HEK293 (cell line): ENCODE data around the gene PTPRN2.

ENCODE experiments used
- CTCF ChIA-PET: fragments of 350-600 bp; formaldehyde crosslinking; extraction: SDS; loops from one replicate; lab custom pipeline; 2021; ENCODE audit warnings: antibody characterized with exemption; lab: Yijun Ruan, JAX
- POLR2A ChIA-PET: fragments of 300-600 bp; formaldehyde crosslinking; extraction: SDS; loops from one replicate; lab custom pipeline; 2020; ENCODE audit warnings: antibody characterized with exemption, inconsistent platforms; lab: Yijun Ruan, JAX
- H3K27ac ChIP-seq: fragments of 200-500 bp; sonication (Bioruptor generic); 2 replicates; pipeline ENCODE4 v1.5.1; 2014; ENCODE audit warnings: low read depth, low read length, control low read depth, inconsistent platforms; ENCODE audit errors: extremely low read depth
- H3K36me3 ChIP-seq, 2 experiments: fragments of 200-500 bp in 1 of 2; sonication (Bioruptor generic) in 1 of 2; 1 replicate in 1 of 2; 2 replicates in 1 of 2; pipeline ENCODE4 v1.5.1; 2014 to 2017; ENCODE audit warnings: inconsistent platforms in 2 of 2, low read length in 2 of 2; ENCODE audit not compliant: control insufficient read depth in 2 of 2, insufficient read depth in 1 of 2
- H3K4me1 ChIP-seq: fragments of 200-500 bp; sonication (Bioruptor generic); 2 replicates; pipeline ENCODE4 v1.5.1; 2014; ENCODE audit warnings: mild to moderate bottlenecking, low read length, inconsistent platforms; ENCODE audit not compliant: control insufficient read depth, insufficient read depth
- H3K4me3 ChIP-seq: 2 replicates; pipeline ENCODE4 v1.5.1; 2011; ENCODE audit warnings: low read depth, mild to moderate bottlenecking, control low read depth, low read length, moderate library complexity
- H3K9me3 ChIP-seq: fragments of 200-500 bp; sonication (Bioruptor generic); 2 replicates; pipeline ENCODE4 v1.5.1; 2014; ENCODE audit warnings: low read depth, low read length, inconsistent platforms; ENCODE audit not compliant: control insufficient read depth, insufficient read depth
- HOXC10 ChIP-seq: sonication (generic); formaldehyde crosslinking; IDR thresholded peaks from 2 replicates; pipeline ENCODE4 v1.8.1; 2023; ENCODE audit warnings: mild to moderate bottlenecking, missing genetic modification reagents
- KLF1 ChIP-seq: fragments of 450-650 bp; formaldehyde crosslinking; IDR thresholded peaks from 2 replicates; pipeline ENCODE4 v1.5.1; 2016; ENCODE audit warnings: missing biosample characterization, missing genetic modification characterization
- KLF16 ChIP-seq: fragments of 450-650 bp; formaldehyde crosslinking; IDR thresholded peaks from 2 replicates; pipeline ENCODE4 v1.5.1; 2017; ENCODE audit warnings: missing biosample characterization, missing genetic modification characterization
- MYNN ChIP-seq: fragments of 450-650 bp; formaldehyde crosslinking; IDR thresholded peaks from 2 replicates; pipeline ENCODE4 v1.5.1; 2016; ENCODE audit warnings: missing biosample characterization, missing genetic modification characterization, borderline replicate concordance
- SETDB1 ChIP-seq: IDR thresholded peaks from one replicate; pipeline ENCODE4 v1.6.1; 2017; ENCODE audit warnings: mild to moderate bottlenecking, low read length, moderate library complexity, mixed read lengths; ENCODE audit not compliant: insufficient read length
- ZFP3 ChIP-seq: fragments of 450-650 bp; formaldehyde crosslinking; IDR thresholded peaks from 2 replicates; pipeline ENCODE4 v1.5.1; 2016; ENCODE audit warnings: low read depth, missing biosample characterization, missing genetic modification characterization
- ZFP41 ChIP-seq: fragments of 450-650 bp; formaldehyde crosslinking; IDR thresholded peaks from 2 replicates; pipeline ENCODE4 v1.5.1; 2016; ENCODE audit warnings: missing biosample characterization, missing genetic modification characterization, borderline replicate concordance
- ZNF114 ChIP-seq: fragments of 450-650 bp; formaldehyde crosslinking; IDR thresholded peaks from 2 replicates; pipeline ENCODE4 v1.5.0; 2017; ENCODE audit warnings: missing biosample characterization, missing genetic modification characterization
- ZNF140 ChIP-seq: fragments of 450-650 bp; formaldehyde crosslinking; IDR thresholded peaks from 2 replicates; pipeline ENCODE4 v1.5.1; 2016; ENCODE audit warnings: missing biosample characterization, missing genetic modification characterization
- ZNF175 ChIP-seq: fragments of 450-650 bp; formaldehyde crosslinking; IDR thresholded peaks from 2 replicates; pipeline ENCODE4 v1.5.1; 2016; ENCODE audit warnings: missing biosample characterization, missing genetic modification characterization
- ZNF221 ChIP-seq: fragments of 450-650 bp; formaldehyde crosslinking; IDR thresholded peaks from 2 replicates; pipeline ENCODE4 v1.5.1; 2017; ENCODE audit warnings: missing biosample characterization, missing genetic modification characterization, borderline replicate concordance
- ZNF248 ChIP-seq: fragments of 450-650 bp; formaldehyde crosslinking; IDR thresholded peaks from 2 replicates; pipeline ENCODE4 v1.5.1; 2017; ENCODE audit warnings: missing biosample characterization, missing genetic modification characterization
- ZNF274 ChIP-seq, 2 experiments: fragments of 200-500 bp in 1 of 2; fragments of 450-650 bp in 1 of 2; sonication (Bioruptor generic) in 1 of 2; formaldehyde crosslinking in 1 of 2; IDR thresholded peaks; 2 replicates each; pipeline versions ENCODE4 v1.5.1 to v1.6.1; 2014 to 2016; ENCODE audit warnings: borderline replicate concordance in 1 of 2, inconsistent platforms in 1 of 2, low read length in 1 of 2, missing biosample characterization in 1 of 2, missing genetic modification characterization in 1 of 2
- ZNF292 ChIP-seq: fragments of 450-650 bp; formaldehyde crosslinking; IDR thresholded peaks from 2 replicates; pipeline ENCODE4 v1.5.1; 2016; ENCODE audit warnings: low read depth, missing biosample characterization, missing genetic modification characterization, borderline replicate concordance
- ZNF37A ChIP-seq: fragments of 450-650 bp; IDR thresholded peaks from 2 replicates; pipeline ENCODE4 v1.5.1; 2018; ENCODE audit warnings: missing biosample characterization, missing genetic modification characterization
- ZNF433 ChIP-seq: fragments of 450-650 bp; formaldehyde crosslinking; IDR thresholded peaks from 2 replicates; pipeline ENCODE4 v1.5.1; 2016; ENCODE audit warnings: missing biosample characterization, missing genetic modification characterization, low read depth
- ZNF530 ChIP-seq: fragments of 450-650 bp; formaldehyde crosslinking; IDR thresholded peaks from 2 replicates; pipeline ENCODE4 v1.5.1; 2016; ENCODE audit warnings: low read depth, missing biosample characterization, missing genetic modification characterization
- ZNF600 ChIP-seq: fragments of 450-650 bp; formaldehyde crosslinking; IDR thresholded peaks from 2 replicates; pipeline ENCODE4 v1.5.1; 2016; ENCODE audit warnings: missing biosample characterization, missing genetic modification characterization
- ZNF677 ChIP-seq: fragments of 450-650 bp; IDR thresholded peaks from 2 replicates; pipeline ENCODE4 v1.5.0; 2018; ENCODE audit warnings: missing biosample characterization, mild to moderate bottlenecking, missing genetic modification characterization, moderate library complexity
- TF ChIP-seq, protein P1 (sequence below): fragments of 450-650 bp; formaldehyde crosslinking; conservative IDR thresholded peaks from 2 replicates; pipeline ENCODE4 v1.5.1; 2016; ENCODE audit warnings: low read depth, missing biosample characterization, missing genetic modification characterization
- TF ChIP-seq, protein P2 (sequence below): fragments of 450-650 bp; formaldehyde crosslinking; IDR thresholded peaks from 2 replicates; pipeline ENCODE4 v1.5.1; 2017; ENCODE audit warnings: missing biosample characterization, missing genetic modification characterization
- TF ChIP-seq, protein P3 (sequence below): fragments of 450-650 bp; formaldehyde crosslinking; IDR thresholded peaks from 2 replicates; pipeline ENCODE4 v1.5.1; 2016; ENCODE audit warnings: missing biosample characterization, missing genetic modification characterization
- TF ChIP-seq, protein P4 (sequence below): fragments of 450-650 bp; formaldehyde crosslinking; IDR thresholded peaks from 2 replicates; pipeline ENCODE4 v1.5.1; 2016; ENCODE audit warnings: missing biosample characterization, missing genetic modification characterization
- TF ChIP-seq, protein P5 (sequence below): IDR thresholded peaks from 2 replicates; pipeline ENCODE4 v1.6.1; 2011; ENCODE audit warnings: mild to moderate bottlenecking, low read depth, low read length, borderline replicate concordance

The PTPRN2 gene

DNA sequence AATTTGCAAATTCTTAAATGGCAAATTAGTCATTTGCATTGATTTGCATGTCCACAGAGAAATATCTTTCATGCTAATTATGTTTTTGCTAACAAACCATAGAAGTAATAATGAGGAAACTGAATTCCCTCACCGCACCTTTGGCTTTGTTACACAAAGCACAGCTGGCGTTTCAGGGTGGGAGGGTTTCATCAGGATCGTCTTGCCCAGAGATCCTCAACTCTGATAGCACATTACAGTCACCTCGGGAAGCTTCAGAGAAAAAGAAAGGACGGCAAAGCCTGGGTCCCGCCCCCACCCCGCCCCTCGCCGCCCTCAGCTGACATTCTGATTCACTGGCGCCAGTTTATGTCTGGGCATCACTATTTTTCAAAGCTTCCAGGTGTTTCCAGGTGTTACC lies 119.4 kb downstream of the PTPRN2 start (continued):
- TF ChIP-seq, protein P1, sequence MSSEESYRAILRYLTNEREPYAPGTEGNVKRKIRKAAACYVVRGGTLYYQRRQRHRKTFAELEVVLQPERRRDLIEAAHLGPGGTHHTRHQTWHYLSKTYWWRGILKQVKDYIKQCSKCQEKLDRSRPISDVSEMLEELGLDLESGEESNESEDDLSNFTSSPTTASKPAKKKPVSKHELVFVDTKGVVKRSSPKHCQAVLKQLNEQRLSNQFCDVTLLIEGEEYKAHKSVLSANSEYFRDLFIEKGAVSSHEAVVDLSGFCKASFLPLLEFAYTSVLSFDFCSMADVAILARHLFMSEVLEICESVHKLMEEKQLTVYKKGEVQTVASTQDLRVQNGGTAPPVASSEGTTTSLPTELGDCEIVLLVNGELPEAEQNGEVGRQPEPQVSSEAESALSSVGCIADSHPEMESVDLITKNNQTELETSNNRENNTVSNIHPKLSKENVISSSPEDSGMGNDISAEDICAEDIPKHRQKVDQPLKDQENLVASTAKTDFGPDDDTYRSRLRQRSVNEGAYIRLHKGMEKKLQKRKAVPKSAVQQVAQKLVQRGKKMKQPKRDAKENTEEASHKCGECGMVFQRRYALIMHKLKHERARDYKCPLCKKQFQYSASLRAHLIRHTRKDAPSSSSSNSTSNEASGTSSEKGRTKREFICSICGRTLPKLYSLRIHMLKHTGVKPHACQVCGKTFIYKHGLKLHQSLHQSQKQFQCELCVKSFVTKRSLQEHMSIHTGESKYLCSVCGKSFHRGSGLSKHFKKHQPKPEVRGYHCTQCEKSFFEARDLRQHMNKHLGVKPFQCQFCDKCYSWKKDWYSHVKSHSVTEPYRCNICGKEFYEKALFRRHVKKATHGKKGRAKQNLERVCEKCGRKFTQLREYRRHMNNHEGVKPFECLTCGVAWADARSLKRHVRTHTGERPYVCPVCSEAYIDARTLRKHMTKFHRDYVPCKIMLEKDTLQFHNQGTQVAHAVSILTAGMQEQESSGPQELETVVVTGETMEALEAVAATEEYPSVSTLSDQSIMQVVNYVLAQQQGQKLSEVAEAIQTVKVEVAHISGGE = no peak
- TF ChIP-seq ZNF292 (tag by site-specific recombination) (no peak), MYNN (no peak)
- TF ChIP-seq, protein P2, sequence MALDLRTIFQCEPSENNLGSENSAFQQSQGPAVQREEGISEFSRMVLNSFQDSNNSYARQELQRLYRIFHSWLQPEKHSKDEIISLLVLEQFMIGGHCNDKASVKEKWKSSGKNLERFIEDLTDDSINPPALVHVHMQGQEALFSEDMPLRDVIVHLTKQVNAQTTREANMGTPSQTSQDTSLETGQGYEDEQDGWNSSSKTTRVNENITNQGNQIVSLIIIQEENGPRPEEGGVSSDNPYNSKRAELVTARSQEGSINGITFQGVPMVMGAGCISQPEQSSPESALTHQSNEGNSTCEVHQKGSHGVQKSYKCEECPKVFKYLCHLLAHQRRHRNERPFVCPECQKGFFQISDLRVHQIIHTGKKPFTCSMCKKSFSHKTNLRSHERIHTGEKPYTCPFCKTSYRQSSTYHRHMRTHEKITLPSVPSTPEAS (tag by site-specific recombination) = no peak

DNA sequence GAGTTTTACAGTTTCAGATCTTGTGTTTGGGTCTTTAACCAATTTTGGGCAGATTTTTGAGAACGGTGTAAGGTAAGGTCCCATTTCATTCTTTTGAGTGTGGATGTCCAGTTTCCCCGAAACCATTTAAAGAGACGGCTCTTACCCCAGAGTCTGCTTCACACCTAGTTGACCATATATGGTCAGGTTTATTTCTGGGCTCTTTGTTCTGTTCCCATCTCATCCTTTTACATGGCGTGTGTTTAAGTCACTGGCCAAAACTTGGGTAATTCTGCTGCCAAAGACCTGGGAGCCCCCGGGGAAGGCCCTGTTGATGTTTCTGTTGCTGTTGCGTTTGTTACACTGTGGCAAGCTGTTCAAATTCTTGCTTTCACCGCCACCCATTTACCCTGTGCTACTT lies 120.1 kb downstream of the PTPRN2 start:
- H3K4me1 ChIP-seq = no peaks in the 10 kb centered on the region
- CTCF ChIA-PET = interaction anchor here (0.6 kb wide), 1 partner anchor 949 kb away, joined by 3 read pairs; no protein-coding TSS in a partner anchor
- no peak overlapping the region for H3K27ac ChIP-seq
- TF ChIP-seq ZNF433 (tag by site-specific recombination) (no peak), ZNF600 (no peak), ZNF530 (tag by site-specific recombination) (no peak), ZFP3 (tag by site-specific recombination) (no peak)
- TF ChIP-seq, protein P3, sequence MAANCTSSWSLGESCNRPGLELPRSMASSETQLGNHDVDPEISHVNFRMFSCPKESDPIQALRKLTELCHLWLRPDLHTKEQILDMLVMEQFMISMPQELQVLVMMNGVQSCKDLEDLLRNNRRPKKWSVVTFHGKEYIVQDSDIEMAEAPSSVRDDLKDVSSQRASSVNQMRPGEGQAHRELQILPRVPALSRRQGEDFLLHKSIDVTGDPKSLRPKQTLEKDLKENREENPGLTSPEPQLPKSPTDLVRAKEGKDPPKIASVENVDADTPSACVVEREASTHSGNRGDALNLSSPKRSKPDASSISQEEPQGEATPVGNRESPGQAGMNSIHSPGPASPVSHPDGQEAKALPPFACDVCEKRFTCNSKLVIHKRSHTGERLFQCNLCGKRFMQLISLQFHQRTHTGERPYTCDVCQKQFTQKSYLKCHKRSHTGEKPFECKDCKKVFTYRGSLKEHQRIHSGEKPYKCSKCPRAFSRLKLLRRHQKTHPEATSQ (tag by site-specific recombination) = no peak
- POLR2A ChIA-PET = no interaction called here
- no peaks in the 10 kb centered on the region for H3K9me3 ChIP-seq
- no peaks in the 10 kb centered on the region for H3K36me3 ChIP-seq
- no peak overlapping the region for H3K4me3 ChIP-seq

DNA sequence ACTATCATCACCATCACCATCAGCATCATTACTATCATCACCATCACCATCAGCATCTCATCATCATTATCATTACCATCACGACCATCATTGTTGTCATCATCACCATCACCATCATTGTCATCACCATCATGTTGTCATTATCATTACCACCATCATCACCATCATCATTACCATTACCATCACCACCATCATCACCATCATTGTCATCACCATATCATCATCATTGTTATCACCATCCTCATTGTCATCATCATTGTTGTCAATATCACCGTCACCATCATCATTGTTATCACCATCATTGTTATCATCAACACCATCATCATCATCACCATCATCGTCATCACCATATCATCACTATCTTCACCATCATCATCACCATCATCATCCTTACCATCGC lies 124.3 kb downstream of the PTPRN2 start:
- Histone ChIP-seq H3K9me3 (no peaks in the 10 kb centered on the region), H3K36me3 (no peaks in the 10 kb centered on the region), H3K4me3 (no peak overlapping the region), H3K4me1 (no peaks in the 10 kb centered on the region), H3K27ac (no peak overlapping the region)
- ChIA-PET CTCF (no interaction called here), POLR2A (no interaction called here)
- TF ChIP-seq KLF16 (tag by site-specific recombination) = no peak
- no peak for TF ChIP-seq ZNF221
- TF ChIP-seq, protein P4, sequence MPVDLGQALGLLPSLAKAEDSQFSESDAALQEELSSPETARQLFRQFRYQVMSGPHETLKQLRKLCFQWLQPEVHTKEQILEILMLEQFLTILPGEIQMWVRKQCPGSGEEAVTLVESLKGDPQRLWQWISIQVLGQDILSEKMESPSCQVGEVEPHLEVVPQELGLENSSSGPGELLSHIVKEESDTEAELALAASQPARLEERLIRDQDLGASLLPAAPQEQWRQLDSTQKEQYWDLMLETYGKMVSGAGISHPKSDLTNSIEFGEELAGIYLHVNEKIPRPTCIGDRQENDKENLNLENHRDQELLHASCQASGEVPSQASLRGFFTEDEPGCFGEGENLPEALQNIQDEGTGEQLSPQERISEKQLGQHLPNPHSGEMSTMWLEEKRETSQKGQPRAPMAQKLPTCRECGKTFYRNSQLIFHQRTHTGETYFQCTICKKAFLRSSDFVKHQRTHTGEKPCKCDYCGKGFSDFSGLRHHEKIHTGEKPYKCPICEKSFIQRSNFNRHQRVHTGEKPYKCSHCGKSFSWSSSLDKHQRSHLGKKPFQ (tag by site-specific recombination) = no peak
- no peak for TF ChIP-seq ZNF274 (IDR thresholded peaks at IDR 0.05; ENCODE audit: low read length)
- no peak for TF ChIP-seq ZNF274 (tag by site-specific recombination; IDR thresholded peaks at IDR 0.05; ENCODE audit: borderline replicate concordance)
- no peak for TF ChIP-seq ZNF248 (tag by site-specific recombination)
- no peak for TF ChIP-seq SETDB1
- no peak for TF ChIP-seq HOXC10 (CRISPR knock-in tag)
- TF ChIP-seq ZFP41 (tag by site-specific recombination) = no peak
- no peak for TF ChIP-seq ZNF175 (tag by site-specific recombination)
- TF ChIP-seq, protein P5, sequence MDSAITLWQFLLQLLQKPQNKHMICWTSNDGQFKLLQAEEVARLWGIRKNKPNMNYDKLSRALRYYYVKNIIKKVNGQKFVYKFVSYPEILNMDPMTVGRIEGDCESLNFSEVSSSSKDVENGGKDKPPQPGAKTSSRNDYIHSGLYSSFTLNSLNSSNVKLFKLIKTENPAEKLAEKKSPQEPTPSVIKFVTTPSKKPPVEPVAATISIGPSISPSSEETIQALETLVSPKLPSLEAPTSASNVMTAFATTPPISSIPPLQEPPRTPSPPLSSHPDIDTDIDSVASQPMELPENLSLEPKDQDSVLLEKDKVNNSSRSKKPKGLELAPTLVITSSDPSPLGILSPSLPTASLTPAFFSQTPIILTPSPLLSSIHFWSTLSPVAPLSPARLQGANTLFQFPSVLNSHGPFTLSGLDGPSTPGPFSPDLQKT = no peak
- no peak for TF ChIP-seq ZNF37A
- peak; percentile 51; the same call in 1 of the 2 replicates for TF ChIP-seq ZNF114 (tag by site-specific recombination)
- TF ChIP-seq KLF1 (tag by site-specific recombination) = no peak
- TF ChIP-seq ZNF677 (tag by site-specific recombination) = no peak
- no peak; the same call in 1 of the 2 replicates for TF ChIP-seq ZNF140 (tag by site-specific recombination)
